Cardiac muscle cell (in vitro differentiated cells and primary cell): ENCODE data around the gene GOLGB1. TPM values are rescaled to one million over a fixed set of nuclear protein-coding genes. Genes with fewer than 3 reads are reported as not detected.

ENCODE experiments used
- DNase-seq, 2 donors: peaks; one replicate each; pipeline versions ENCODE4 v3.0.0 to v3.0.0-alpha.2; 2010 to 2017; ENCODE audit warnings: low read depth in 1 of 2, low spot score in 1 of 2
- H3K27ac ChIP-seq: fragments of 200-600 bp; sonication (generic); 2 replicates; pipeline ENCODE4 v1.5.1; 2016
- H3K27me3 ChIP-seq: fragments of 200-600 bp; sonication (generic); 2 replicates; pipeline ENCODE4 v1.6.0; 2016; ENCODE audit warnings: control low read depth
- H3K36me3 ChIP-seq: fragments of 200-600 bp; sonication (generic); 2 replicates; pipeline ENCODE4 v1.5.1; 2016; ENCODE audit warnings: control low read depth
- H3K4me1 ChIP-seq: fragments of 200-600 bp; sonication (generic); 2 replicates; pipeline ENCODE4 v1.8.1; 2017; ENCODE audit warnings: low read depth, mild to moderate bottlenecking, mixed run types
- H3K4me3 ChIP-seq: fragments of 200-600 bp; sonication (generic); 2 replicates; pipeline ENCODE4 v1.5.1; 2016; ENCODE audit warnings: mild to moderate bottlenecking
- H3K9me3 ChIP-seq: fragments of 200-600 bp; sonication (generic); 2 replicates; pipeline ENCODE4 v1.5.1; 2017; ENCODE audit warnings: low read depth, mild to moderate bottlenecking, control low read depth
- polyA plus RNA-seq: library from polyadenylated mRNA; unstranded; fragments of >200 nt; fragmentation: Nextera tagmentation; extraction: Ambion mirVana; gene quantifications from 2 replicates; pipeline ENCODE4 v1.2.1, GENCODE V29; 2016
- total RNA-seq: library from RNA; depleted of rRNA; stranded (reverse); fragments of >200 nt; gene quantifications from 2 replicates; pipeline ENCODE4 v1.2.3, GENCODE V29; 2016
- TF ChIP-seq, protein P1 (sequence below): IDR thresholded peaks from 2 replicates; pipeline ENCODE4 v1.5.1; 2012; ENCODE audit warnings: low read depth, mild to moderate bottlenecking, low read length

Gene GOLGB1
- total and polyA plus RNA-seq, 2 experiments from 2014 or later, result 46.1 to 48.8 TPM

DNA sequence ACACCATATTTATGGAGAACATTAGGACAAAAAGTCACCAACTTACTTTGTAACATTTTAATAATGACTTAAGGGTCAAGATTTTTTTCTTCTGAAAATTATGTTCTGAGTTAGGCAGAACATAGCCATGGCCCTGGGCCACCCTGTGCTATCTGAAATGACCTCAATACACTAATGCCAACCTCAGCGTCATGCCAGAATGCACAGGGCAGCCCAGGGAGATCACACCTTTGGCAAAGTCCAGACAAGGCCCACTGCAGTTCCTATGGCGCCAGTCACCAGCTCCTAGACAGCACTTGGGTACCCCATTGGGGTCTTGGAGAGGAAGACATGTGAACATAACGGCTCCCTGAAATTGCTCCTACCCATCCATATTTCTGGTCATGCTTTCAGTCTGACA lies 121.9 kb downstream of the GOLGB1 start:
- no peaks in the 10 kb centered on the region for H3K9me3 ChIP-seq
- TF ChIP-seq, protein P1, sequence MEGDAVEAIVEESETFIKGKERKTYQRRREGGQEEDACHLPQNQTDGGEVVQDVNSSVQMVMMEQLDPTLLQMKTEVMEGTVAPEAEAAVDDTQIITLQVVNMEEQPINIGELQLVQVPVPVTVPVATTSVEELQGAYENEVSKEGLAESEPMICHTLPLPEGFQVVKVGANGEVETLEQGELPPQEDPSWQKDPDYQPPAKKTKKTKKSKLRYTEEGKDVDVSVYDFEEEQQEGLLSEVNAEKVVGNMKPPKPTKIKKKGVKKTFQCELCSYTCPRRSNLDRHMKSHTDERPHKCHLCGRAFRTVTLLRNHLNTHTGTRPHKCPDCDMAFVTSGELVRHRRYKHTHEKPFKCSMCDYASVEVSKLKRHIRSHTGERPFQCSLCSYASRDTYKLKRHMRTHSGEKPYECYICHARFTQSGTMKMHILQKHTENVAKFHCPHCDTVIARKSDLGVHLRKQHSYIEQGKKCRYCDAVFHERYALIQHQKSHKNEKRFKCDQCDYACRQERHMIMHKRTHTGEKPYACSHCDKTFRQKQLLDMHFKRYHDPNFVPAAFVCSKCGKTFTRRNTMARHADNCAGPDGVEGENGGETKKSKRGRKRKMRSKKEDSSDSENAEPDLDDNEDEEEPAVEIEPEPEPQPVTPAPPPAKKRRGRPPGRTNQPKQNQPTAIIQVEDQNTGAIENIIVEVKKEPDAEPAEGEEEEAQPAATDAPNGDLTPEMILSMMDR, result no peak
- H3K27me3 ChIP-seq, result no peaks in the 10 kb centered on the region
- no peak overlapping the region for H3K4me3 ChIP-seq
- peaks cover 32% of the 10 kb centered on the region for H3K4me1 ChIP-seq
- no peak overlapping the region for H3K27ac ChIP-seq
- H3K36me3 ChIP-seq, result no peaks in the 10 kb centered on the region
- no peak for DNase-seq

DNA sequence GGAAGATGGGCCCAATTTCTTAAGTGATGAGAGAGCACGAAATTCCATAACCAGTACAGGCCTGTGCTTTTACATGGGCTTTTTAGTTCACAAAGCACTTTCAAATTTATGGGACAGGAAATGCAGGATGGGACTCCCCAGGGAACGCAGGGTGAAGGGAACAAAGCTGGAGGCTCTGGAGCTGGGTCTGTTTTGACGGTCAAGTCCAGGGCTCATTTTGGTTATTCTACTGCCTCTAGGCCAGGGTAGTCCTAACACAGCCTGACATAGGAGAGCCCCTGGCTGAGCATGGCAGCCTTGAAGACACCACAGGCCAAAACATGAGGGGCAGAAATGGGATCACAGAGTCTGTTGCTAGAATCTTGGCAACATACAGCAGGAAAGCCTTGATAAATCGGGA lies 122.3 kb downstream of the GOLGB1 start:
- Histone ChIP-seq H3K27ac (no peak overlapping the region), H3K9me3 (no peaks in the 10 kb centered on the region), H3K36me3 (no peaks in the 10 kb centered on the region), H3K4me1 (peaks cover 32% of the 10 kb centered on the region), H3K4me3 (no peak overlapping the region), H3K27me3 (no peaks in the 10 kb centered on the region)
- TF ChIP-seq, protein P1, result no peak
- DNase-seq, result no peak

DNA sequence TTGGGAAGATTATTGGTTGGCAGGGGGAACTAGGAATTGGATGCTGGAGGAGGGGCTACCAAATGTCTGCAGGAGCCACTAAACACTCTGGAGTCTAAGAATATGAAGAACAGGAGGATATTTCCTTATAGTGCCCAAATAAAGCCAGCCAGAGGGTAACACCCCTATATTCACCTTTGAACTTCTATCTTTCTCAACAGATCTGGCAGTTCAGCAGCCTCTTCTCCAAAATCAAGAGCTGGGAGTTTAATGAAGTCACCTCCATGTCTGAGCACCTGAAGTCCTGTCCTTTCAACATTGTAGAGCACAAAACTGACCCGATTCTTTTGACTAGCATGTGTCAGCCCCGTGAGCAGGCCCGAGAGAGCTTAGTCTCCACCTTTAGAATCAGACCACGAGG lies 123.0 kb downstream of the GOLGB1 start:
- no peak overlapping the region for H3K4me3 ChIP-seq
- H3K27ac ChIP-seq, result no peak overlapping the region
- H3K36me3 ChIP-seq, result no peaks in the 10 kb centered on the region
- no peaks in the 10 kb centered on the region for H3K9me3 ChIP-seq
- TF ChIP-seq, protein P1, result no peak
- H3K4me1 ChIP-seq, result peaks cover 32% of the 10 kb centered on the region
- DNase-seq, result no peak
- no peaks in the 10 kb centered on the region for H3K27me3 ChIP-seq

DNA sequence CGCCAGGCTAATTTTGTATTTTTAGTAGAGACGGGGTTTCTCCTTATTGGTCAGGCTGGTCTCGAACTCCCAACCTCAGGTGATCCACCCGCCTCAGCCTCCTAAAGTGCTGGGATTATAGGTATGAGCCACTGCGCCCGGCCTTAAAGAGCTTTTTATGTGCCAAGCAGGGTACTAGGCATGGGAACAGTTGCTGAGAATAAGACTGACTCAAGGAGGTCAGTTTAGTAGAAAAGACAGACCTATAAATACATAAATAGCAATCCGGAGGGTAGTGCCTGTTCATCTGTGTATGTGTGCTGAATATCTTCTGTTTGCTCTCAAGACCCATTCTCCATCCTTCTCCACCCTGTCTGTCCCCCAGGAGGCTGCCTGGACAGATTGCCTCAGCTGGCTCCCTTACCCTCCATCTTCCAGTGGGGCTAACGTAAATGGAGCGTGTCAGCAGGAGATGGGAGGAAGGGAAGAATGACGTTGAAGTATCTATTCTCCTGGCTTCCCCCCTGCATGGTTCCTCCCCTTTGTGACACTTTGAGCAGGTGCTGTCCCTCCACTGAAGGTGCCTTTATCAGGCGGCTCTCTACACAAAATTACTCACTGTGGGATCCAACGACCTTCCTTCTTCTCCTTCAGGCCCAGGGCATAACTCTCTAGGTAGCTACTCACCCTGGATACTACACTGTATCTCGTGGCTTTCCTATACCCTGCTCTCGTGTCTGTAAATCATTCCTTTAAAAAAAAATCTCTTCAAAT lies 125.2 kb downstream of the GOLGB1 start:
- H3K4me1 ChIP-seq, result peaks cover 18% of the 10 kb centered on the region
- no peaks in the 10 kb centered on the region for H3K27me3 ChIP-seq
- H3K9me3 ChIP-seq, result no peaks in the 10 kb centered on the region
- DNase-seq, result no peak
- no peak overlapping the region for H3K4me3 ChIP-seq
- H3K27ac ChIP-seq, result no peak overlapping the region
- TF ChIP-seq, protein P1, result no peak
- no peaks in the 10 kb centered on the region for H3K36me3 ChIP-seq

DNA sequence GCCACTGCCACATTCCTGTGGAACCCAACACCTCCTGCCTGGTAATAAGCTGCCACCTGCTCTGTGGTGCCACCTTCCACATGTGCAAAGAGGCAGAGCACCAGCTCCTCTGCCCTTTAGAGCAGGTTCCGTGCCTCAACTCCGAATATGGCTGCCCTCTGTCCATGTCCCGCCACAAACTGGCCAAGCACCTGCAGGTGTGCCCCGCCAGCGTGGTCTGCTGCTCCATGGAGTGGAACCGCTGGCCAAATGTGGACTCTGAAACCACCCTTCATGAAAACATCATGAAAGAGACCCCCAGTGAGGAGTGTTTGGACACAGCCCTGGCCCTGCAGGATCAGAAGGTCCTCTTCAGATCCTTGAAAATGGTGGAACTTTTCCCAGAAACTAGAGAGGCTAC lies 128.1 kb downstream of the GOLGB1 start:
- Histone ChIP-seq H3K4me3 (no peak overlapping the region), H3K27me3 (no peaks in the 10 kb centered on the region), H3K36me3 (no peaks in the 10 kb centered on the region), H3K4me1 (peaks cover 8% of the 10 kb centered on the region), H3K9me3 (no peaks in the 10 kb centered on the region), H3K27ac (no peak overlapping the region)
- TF ChIP-seq, protein P1, result no peak
- no peak for DNase-seq
